ENCODE results near the gene LMNA. TPM values are rescaled to one million over a fixed set of nuclear protein-coding genes. Genes with fewer than 3 reads are reported as not detected.

Gene LMNA
- total RNA-seq, 1 experiment from 2014 or later = 51.0 TPM

DNA sequence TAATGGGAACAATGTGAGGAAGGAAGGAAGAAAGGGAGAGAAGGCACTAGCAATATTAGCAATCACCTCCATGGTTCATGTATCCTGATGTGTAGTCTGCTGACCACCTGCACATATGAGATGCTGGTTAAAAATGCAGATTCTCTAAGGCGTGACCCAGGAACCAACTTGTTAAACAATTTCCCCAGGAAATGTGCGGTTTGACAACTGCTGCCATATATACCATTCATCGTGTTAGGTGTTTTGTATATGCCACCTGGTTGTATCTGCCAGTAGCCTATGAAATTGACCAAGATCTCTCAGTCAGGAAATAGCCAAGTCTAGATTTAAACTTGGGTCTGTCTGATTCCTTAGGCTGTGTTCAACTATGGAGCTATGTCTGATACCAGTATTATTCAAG lies 43.0 kb downstream of the LMNA start:
- Histone ChIP-seq H3K27ac (ENCODE audit: insufficient read length, low read depth, low read length) (no peak overlapping the region), H3K4me1 (ENCODE audit: insufficient read depth, low read length) (peaks cover 2% of the 10 kb centered on the region; the same call in 1 of the 2 replicates), H2BK12ac (ENCODE audit: insufficient read length, low read depth, low read length) (no peak overlapping the region), H3K27me3 (ENCODE audit: insufficient read depth, low read length) (no peaks in the 10 kb centered on the region), H3K23me2 (ENCODE audit: insufficient read length, low read depth, low read length, poor library complexity, severe bottlenecking) (peaks cover 5% of the 10 kb centered on the region), H3K23ac (ENCODE audit: insufficient read length, low read depth, low read length) (no peak overlapping the region), H4K20me1 (ENCODE audit: control insufficient read depth, insufficient read depth, insufficient read length) (no peaks in the 10 kb centered on the region), H2AK5ac (ENCODE audit: insufficient read length, low read length) (no peak overlapping the region), H2BK5ac (ENCODE audit: insufficient read length, low read length) (no peak overlapping the region), H3K56ac (ENCODE audit: insufficient read length, low read depth, low read length) (no peak overlapping the region), H3K4ac (ENCODE audit: low read depth, low read length) (no peak overlapping the region), H3K9ac (ENCODE audit: extremely low read depth, insufficient read length, low read length) (no peak overlapping the region), H3K18ac (ENCODE audit: insufficient read length, low read depth, low read length) (no peak overlapping the region), H3K9me3 (ENCODE audit: control insufficient read depth, low read depth, low read length) (no peaks in the 10 kb centered on the region), H2BK120ac (ENCODE audit: low read depth, low read length, poor library complexity, severe bottlenecking) (no peak overlapping the region), H3T11ph (ENCODE audit: low read length) (no peak overlapping the region), H2BK15ac (ENCODE audit: low read depth, low read length) (no peak overlapping the region), H2BK20ac (ENCODE audit: low read depth, low read length, poor library complexity, severe bottlenecking) (no peak overlapping the region), H3K14ac (ENCODE audit: insufficient read depth, low read length) (no peak overlapping the region), H3K4me2 (ENCODE audit: insufficient read depth, insufficient read length, low read length) (no peak overlapping the region), H4K8ac (replicated peaks; ENCODE audit: insufficient read length, low read depth, low read length) (no peak overlapping the region), H3K79me1 (ENCODE audit: insufficient read depth, low read depth, low read length, poor library complexity, severe bottlenecking) (no peaks in the 10 kb centered on the region), H2AFZ (ENCODE audit: low read length) (no peak overlapping the region), H4K91ac (ENCODE audit: insufficient read length, low read depth, low read length) (no peak overlapping the region), H4K5ac (ENCODE audit: insufficient read length, low read depth, low read length) (no peak overlapping the region), H3K79me2 (ENCODE audit: insufficient read depth, low read length) (no peaks in the 10 kb centered on the region)
- Mint-ChIP-seq H3K9me3 (no peaks in the 10 kb centered on the region), H3K36me3 (ENCODE audit: insufficient read depth in 1 of 3, low read depth in 3 of 3) (peaks cover 0 to 15% (median 2%) of the 10 kb centered on the region in 3 experiments; a peak in 5 of 7 replicates), H3K27me3 (ENCODE audit: low read depth) (no peaks in the 10 kb centered on the region), H3K27ac (peak overlapping the region in 1 of 3 experiments; percentile 29; a peak in 1 of 7 replicates), H3K4me1 (peaks cover 33 to 36% of the 10 kb centered on the region in 2 experiments), H3K4me3 (no peak overlapping the region)
- TF ChIP-seq, protein P1, sequence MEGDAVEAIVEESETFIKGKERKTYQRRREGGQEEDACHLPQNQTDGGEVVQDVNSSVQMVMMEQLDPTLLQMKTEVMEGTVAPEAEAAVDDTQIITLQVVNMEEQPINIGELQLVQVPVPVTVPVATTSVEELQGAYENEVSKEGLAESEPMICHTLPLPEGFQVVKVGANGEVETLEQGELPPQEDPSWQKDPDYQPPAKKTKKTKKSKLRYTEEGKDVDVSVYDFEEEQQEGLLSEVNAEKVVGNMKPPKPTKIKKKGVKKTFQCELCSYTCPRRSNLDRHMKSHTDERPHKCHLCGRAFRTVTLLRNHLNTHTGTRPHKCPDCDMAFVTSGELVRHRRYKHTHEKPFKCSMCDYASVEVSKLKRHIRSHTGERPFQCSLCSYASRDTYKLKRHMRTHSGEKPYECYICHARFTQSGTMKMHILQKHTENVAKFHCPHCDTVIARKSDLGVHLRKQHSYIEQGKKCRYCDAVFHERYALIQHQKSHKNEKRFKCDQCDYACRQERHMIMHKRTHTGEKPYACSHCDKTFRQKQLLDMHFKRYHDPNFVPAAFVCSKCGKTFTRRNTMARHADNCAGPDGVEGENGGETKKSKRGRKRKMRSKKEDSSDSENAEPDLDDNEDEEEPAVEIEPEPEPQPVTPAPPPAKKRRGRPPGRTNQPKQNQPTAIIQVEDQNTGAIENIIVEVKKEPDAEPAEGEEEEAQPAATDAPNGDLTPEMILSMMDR (conservative IDR thresholded peaks at IDR 0.05) = no peak
- WGBS (ENCODE audit: extremely low coverage, insufficient read length, low lambda C conversion rate) = no CpG with 5 or more reads among the region's 3 CpGs
- DNase-seq = no peak

All from H9 (cell line).